ENCODE data around the gene TMEM89.

DNA sequence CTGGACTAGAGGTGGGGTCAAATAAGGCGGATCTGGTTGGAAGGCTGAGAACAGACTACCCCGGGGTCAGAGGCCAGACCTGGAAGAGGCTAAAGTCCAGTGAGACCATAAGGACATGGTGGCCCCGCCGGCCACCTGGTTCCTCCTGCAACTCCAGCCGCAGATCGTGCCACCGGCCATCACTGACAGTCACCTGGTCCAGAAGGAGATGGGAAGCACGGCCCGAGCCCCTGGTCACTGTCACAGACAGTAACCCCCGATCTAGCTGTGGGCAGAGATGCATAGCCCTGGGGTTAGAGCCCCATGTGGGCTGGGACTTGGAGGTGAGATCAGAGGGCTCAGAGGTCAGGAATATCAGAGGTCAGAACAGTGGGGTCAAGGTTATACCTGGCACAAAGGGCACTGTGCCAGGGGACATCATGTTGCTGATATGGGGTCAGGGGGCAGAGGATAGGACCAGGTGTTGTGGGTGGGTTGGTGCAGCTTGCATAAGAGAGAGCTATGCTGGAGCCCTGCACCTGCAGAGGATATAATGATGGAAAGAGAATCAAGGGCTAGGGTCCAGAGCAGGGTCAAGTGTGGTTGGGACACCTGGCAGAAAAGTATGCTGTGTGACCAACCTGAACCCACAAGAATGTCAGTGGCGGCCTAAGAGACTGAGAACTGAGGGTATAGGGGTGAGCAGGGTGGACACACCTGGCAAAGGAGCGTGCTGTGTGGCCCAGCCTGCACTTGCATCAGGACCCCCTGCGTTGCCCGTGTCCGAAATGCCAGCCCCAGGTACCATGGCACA lies 31.6 kb upstream of the TMEM89 start:
- TF ChIP-seq FOXM1 (IDR thresholded peaks at IDR 0.05; ENCODE audit: borderline replicate concordance) (no peak), SUZ12 (IDR thresholded peaks at IDR 0.05) (no peak), TARDBP (IDR thresholded peaks at IDR 0.05) (no peak), SP1 (IDR thresholded peaks at IDR 0.05) (no peak)
- TF ChIP-seq, protein P1, sequence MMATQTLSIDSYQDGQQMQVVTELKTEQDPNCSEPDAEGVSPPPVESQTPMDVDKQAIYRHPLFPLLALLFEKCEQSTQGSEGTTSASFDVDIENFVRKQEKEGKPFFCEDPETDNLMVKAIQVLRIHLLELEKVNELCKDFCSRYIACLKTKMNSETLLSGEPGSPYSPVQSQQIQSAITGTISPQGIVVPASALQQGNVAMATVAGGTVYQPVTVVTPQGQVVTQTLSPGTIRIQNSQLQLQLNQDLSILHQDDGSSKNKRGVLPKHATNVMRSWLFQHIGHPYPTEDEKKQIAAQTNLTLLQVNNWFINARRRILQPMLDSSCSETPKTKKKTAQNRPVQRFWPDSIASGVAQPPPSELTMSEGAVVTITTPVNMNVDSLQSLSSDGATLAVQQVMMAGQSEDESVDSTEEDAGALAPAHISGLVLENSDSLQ (IDR thresholded peaks at IDR 0.05), result no peak

Measured in HEK293T (cell line).